Measurements from ENCODE around the gene PEX19.

Gene PEX19

GRCh38 chr1:160237558-160237957 is 47.4 kb downstream of the PEX19 start:
- no peak for DNase-seq

GRCh38 chr1:160236806-160237205 is 48.1 kb downstream of the PEX19 start:
- no peak for DNase-seq

GRCh38 chr1:160232911-160233310 is 52.0 kb downstream of the PEX19 start:
- DNase-seq = no peak

- no peak for DNase-seq
These were observed 56.5 kb downstream of the PEX19 start for GRCh38 chr1:160228431-160228830.

GRCh38 chr1:160227561-160227960 is 57.4 kb downstream of the PEX19 start:
- DNase-seq = no peak

- DNase-seq = no peak
These were observed 57.9 kb downstream of the PEX19 start for GRCh38 chr1:160227034-160227433.

All from NCI-H510A treated with DMSO at 0.1 percent for 48 hours (cell line).